AG09309 (cell line): ENCODE measurements around the gene PRSS16.

Experiments used
- DNase-seq: peaks from one replicate; pipeline ENCODE4 v3.0.0-alpha.2; 2010; ENCODE audit warnings: low read depth
- H3K4me3 ChIP-seq: 2 replicates; pipeline ENCODE4 v1.5.1; 2011; ENCODE audit warnings: mild to moderate bottlenecking, low read depth, low read length, moderate library complexity; ENCODE audit not compliant: control insufficient read depth
- TF ChIP-seq, protein P1 (sequence below): IDR thresholded peaks from 2 replicates; pipeline ENCODE4 v1.5.1; 2011; ENCODE audit warnings: mild to moderate bottlenecking, low read depth, low read length, inconsistent platforms; ENCODE audit not compliant: insufficient read depth, control insufficient read depth; ENCODE audit errors: missing control alignments

The PRSS16 gene

DNA sequence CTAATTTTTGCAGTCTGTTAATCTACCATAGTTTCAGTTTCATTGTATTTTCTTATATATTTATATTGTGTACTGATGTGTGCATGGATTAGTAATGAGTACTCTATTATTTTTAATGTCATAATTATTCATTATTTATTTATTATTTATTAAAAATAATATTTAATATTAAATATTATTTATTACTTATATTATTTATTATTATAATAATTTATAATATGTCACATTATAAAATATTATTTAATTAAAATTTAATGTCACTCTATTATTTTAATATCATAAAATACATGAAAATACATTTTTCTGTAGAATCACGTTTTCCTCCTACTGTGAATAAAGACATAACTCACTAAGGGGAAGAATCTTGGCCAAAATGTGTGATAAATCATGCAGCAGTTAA is 34.1 kb downstream of the PRSS16 start:
- TF ChIP-seq, protein P1, sequence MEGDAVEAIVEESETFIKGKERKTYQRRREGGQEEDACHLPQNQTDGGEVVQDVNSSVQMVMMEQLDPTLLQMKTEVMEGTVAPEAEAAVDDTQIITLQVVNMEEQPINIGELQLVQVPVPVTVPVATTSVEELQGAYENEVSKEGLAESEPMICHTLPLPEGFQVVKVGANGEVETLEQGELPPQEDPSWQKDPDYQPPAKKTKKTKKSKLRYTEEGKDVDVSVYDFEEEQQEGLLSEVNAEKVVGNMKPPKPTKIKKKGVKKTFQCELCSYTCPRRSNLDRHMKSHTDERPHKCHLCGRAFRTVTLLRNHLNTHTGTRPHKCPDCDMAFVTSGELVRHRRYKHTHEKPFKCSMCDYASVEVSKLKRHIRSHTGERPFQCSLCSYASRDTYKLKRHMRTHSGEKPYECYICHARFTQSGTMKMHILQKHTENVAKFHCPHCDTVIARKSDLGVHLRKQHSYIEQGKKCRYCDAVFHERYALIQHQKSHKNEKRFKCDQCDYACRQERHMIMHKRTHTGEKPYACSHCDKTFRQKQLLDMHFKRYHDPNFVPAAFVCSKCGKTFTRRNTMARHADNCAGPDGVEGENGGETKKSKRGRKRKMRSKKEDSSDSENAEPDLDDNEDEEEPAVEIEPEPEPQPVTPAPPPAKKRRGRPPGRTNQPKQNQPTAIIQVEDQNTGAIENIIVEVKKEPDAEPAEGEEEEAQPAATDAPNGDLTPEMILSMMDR, result no peak
- no peak overlapping the region for H3K4me3 ChIP-seq
- no peak for DNase-seq

DNA sequence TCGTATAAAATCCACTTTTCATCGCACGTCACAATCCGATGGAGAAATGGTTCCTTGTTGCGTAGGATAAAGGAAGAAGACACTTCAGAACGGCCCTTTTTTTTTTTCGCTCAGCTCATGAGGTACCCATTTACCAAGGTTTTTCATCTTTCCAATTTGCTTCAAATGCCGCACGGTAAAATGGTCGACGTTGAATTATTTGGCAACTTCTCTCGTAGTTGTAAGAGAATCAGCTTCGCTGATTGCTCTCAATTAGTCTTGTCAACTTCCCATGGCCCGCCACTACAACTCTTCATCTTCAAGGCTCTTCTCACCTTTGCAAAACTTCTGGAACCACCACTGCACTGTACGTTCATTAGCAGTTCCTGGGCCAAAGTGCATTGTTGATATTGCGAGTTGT is 35.8 kb downstream of the PRSS16 start:
- DNase-seq, result no peak
- TF ChIP-seq, protein P1, result no peak
- H3K4me3 ChIP-seq, result no peak overlapping the region

DNA sequence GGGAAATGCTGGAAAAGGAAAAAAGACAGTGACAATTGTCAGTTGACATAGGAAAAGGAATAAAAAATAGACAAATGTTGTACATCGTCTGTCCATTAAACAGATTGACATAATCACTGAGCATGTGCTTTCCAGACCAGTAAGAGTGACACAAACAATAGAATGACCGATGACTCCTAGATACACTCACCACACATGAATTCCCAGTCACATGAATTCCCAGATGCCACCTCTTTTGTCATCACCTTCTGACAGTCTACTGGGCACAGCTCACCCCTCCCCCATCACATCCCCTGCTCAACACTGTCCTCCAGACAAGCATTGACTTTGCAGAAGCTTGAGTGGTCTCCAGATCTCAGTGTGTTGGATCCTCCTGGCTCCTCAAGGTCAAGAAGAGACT is 38.6 kb downstream of the PRSS16 start:
- no peak for DNase-seq

GRCh38 chr6:27287751-27288135 is 40.2 kb downstream of the PRSS16 start:
- DNase-seq, result no peak
- TF ChIP-seq, protein P1, result no peak
- H3K4me3 ChIP-seq, result no peak overlapping the region

More for the DNA sequence above, 38.6 kb downstream of the PRSS16 start:
- no peak overlapping the region for H3K4me3 ChIP-seq
- TF ChIP-seq, protein P1, result no peak

- TF ChIP-seq, protein P1, result no peak
- H3K4me3 ChIP-seq, result no peak overlapping the region
- no peak for DNase-seq
Measured at GRCh38 chr6:27288136-27289044, 40.9 kb downstream of the PRSS16 start.

DNA sequence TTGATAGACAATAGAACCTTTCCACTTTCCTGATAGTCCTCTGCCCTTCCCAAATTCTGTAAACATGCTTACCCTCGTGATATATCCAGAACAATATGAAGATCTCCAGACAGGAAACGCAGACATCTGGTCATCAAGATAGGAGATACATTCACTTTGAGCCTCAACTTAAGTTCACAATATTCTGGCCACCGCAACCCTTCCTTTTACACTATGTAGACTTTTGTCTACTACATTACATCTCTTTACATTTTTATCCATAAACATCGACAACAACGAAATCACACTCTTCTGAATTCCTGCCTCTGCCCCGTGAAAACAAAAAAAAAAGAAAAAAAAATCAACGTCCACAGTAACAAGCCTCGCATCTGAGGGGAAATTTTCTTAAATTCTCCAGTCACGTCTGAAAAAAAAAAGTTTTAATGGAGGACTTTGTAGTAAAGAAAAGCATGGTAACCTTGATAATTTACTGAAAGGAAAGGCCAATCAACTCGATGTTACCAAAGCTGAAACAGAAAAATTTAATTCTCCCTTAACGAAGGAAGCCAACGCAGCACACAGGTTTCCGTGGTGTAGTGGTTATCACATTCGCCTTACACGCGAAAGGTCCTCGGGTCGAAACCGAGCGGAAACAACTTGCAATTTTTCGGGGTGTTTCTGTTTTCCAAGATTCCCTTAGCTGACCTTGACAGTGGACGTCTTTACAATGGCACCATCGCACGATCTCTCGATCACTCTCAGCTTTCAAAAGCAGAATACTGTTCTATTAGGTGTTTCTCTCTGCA is 42.8 kb downstream of the PRSS16 start:
- DNase-seq, result no peak
- TF ChIP-seq, protein P1, result no peak
- no peak overlapping the region for H3K4me3 ChIP-seq
